OCI-M2 (cell line): ENCODE measurements around the gene DBNL.

Experiments used
- DNase-seq: peaks from one replicate; lab custom pipeline; 2025; ENCODE audit not compliant: unreplicated experiment; lab: John Stamatoyannopoulos, UW

Gene DBNL

DNA sequence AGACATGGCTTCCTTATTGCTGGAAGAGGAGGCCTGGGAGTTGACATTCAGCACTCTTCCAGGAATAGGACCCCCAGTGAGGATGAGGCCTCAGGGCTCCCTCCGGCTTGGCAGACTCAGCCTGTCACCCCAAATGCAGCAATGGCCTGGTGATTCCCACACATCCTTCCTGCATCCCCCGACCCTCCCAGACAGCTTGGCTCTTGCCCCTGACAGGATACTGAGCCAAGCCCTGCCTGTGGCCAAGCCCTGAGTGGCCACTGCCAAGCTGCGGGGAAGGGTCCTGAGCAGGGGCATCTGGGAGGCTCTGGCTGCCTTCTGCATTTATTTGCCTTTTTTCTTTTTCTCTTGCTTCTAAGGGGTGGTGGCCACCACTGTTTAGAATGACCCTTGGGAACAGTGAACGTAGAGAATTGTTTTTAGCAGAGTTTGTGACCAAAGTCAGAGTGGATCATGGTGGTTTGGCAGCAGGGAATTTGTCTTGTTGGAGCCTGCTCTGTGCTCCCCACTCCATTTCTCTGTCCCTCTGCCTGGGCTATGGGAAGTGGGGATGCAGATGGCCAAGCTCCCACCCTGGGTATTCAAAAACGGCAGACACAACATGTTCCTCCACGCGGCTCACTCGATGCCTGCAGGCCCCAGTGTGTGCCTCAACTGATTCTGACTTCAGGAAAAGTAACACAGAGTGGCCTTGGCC, 16.6 kb downstream of the DBNL start:
- DNase-seq, result no peak

DNA sequence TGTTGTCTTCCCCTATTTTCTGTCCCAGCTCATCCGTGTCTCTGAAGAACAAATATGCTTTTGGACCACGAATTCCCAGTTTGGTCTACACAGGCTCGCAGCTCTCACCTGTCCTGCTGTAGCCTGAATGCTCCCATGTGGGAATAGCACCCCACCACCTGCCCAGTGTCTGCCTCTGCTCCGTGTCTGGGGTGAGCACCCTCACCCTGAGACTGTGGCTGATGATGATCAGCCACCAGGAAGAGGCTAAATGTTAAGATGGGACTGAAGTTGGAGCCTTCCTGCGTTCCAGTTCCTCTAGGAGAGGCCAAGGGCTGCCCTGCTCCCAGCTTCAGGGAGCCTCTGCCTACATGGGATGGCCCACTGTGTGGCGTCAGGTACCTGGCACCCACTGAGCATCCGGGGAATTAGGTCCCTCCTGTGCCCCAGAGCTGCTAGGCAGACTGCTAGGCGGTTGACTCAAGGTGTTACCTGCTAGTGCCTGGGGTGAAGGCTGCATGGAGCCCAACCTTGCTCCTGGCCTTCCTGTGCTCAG, 17.2 kb downstream of the DBNL start:
- no peak for DNase-seq

DNA sequence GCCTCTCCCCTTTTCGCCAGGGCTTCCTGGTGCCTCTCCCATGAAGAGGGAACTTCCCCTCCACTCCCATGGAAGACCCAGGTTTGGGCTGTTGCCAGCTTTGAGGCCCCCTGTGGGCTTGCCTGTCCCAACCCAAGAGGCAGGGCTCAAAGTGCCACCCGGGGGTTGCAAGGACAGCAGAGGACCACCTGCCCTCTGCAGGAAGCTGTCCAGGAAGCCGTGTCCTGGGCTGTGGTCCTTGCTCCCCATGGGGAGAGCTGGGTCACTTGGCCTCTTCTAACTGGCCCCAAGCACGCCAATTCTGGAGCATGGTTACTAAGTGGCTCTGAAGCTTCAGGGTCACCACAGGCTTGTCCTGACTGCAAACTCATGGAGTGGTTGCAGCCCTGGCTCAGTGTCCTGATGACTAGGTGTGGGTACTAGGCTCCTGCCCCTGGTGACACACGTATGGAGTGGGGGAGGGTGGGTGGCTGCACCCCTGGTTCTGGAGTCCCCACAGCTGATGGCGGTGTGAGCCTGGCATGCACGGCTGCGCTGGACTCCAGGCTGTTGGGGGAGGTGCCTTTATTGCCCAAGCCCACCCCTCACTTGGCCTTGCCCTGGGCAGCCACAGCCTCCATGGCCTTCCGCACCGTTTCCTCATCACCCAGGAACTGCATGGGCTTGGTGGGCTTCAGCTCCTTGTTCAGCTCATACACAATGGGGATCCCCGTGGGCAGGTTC, 17.8 kb downstream of the DBNL start:
- no peak for DNase-seq

DNA sequence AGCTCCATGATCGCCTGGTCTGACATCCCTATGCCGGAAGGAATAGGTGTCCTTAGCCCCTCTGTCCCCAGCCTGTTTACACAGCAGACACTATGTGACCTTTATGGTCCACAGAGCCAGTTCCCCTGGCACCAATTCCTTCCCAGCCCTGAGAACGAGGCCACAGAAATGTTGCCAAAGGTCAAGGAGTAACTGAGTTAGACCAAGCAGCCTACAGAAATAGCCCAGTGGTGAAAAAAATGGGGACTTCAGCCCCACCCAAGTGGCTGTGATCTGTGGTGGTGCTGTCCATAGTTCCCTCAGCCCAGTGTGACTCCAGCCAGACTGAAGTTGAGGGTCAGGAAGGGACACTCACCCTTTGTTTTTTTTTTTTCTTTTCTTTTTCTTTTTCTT, 18.4 kb downstream of the DBNL start:
- no peak for DNase-seq

DNA sequence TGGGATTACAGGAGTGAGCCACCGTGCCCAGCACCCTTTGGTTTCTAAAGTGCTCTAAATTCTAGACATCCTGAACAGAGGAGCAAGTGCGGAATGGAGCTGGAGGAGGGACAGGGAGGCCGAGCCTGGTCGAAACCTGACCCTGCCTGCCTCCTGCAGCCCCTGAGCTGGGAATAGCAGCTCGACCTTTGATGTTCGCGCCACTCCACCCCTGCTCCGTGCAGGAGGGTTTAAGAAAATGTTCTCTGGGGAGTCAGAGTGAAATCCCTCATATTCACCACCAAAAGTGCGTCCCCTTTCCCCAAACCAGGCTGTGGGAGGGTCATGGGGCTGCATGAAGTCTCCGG, 19.0 kb downstream of the DBNL start:
- no peak for DNase-seq

DNA sequence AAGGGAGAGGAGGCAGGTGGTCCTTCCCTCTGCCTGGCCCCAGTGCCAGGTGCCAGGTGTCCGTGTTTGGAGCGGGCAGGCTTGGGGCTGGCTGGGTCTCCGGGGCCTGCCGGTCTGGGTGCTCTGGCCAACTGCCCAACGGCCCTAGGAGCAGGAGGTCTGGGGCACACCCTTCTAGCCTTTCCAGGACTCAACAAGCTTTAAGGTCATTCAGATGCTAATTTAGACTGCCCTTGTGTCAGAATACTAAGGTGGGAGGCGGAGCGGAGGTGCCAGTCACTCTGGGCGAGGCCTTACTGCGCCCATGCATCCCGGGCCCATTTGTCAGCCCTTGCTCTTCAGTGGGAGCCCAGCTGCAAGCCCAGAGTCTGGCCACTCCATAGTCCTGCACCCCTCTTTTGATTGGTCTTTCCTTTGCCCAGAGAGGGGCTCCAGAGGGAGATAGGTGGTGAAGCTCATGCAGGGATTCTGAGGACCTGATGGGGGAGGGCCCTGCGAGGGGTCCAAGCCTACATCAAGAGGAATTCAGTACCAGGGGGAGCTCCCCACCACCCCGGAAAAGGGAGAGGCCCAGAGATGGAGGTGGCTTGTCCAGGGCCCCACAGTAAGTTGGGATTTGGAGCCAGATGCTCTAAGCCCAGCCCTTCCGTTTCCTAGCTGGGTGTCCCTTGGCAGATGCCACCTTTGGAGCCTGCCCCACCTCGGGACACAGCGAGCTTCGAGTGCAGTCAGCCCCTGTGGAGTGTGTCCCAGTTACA, 19.6 kb downstream of the DBNL start:
- no peak for DNase-seq

DNA sequence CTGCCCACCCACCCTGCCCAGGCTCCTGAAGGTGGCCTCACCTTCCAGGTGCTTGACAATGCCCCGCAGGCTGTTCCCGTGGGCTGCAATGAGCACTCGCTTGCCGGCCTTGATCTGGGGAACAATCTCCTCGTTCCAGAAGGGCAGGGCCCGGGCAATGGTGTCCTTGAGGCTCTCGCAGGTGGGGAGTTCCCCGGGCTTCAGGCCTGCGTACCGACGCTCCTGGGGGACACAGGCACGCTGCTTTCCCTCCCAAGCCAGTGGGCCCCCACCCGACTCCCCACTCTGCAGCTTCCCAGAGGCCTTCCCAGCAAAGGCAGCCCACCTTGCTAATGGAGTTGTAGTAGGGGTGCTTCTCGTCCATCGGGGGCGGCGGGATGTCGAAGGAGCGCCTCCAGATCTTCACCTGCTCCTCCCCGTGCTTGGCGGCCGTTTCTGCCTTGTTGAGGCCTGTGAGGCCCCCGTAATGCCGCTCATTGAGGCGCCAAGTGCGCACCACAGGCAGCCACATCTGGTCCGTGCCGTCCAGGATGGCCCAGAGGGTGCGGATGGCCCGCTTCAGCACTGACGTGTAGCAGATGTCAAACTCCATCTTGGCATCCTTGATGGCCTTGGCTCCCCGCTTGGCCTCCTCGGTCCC, 20.4 kb downstream of the DBNL start:
- DNase-seq, result no peak

DNA sequence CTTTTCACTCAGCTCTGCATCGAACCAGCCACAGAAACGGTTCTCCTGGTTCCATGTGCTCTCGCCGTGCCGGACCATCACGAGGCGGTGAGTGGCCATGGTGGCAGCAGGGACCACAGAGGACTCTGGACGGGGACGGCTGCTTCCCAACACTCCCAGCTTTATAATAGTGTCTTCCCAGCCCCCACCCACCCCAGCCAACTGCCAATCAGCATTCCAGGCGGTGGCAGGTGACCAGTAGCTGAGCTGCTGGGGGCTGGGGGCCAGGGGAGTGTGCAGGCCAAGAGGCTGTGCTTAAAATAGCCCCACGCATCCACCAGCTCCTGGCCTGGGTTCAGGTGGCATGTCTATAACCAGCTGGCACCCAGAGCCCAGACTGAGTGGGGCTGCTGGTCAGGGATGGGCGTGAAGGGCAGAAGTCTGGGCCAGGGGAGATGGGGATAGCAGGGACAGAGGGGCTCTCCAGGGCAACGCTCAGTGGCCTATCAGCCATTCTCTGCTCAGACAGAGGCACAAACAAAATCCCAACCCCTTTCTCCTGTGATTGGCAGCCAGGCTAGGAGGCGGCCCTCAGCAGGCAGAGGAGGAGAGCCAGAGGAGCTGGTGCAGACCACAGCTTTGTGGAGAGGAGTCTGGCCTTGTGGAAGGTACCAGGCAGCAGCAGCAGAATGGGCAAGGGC, 21.1 kb downstream of the DBNL start, which contains the start of gene PGAM2:
Gene PGAM2, minus strand, starts transcription at position 137 of the 680 bp plus-strand sequence. Its CDS starts 38 bp downstream, at position 99.
- DNase-seq, result no peak

DNA sequence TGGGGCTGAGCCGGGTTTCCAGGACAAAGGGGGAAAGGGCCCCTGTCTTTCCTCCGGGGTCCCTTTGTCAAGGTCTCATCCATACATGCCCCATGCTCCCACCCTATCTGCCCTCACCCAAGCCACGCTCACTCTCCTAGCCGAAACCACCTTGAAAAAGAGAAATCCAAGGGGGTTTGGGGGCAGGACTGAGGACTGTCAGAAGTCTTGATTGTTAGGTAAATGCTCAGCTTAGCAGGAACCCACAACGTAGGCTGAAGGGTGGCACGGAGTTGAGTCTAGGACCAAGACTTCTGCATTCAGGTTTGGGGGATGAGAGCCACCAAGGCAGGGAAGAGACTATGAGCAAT, 21.6 kb downstream of the DBNL start:
- DNase-seq, result no peak

DNA sequence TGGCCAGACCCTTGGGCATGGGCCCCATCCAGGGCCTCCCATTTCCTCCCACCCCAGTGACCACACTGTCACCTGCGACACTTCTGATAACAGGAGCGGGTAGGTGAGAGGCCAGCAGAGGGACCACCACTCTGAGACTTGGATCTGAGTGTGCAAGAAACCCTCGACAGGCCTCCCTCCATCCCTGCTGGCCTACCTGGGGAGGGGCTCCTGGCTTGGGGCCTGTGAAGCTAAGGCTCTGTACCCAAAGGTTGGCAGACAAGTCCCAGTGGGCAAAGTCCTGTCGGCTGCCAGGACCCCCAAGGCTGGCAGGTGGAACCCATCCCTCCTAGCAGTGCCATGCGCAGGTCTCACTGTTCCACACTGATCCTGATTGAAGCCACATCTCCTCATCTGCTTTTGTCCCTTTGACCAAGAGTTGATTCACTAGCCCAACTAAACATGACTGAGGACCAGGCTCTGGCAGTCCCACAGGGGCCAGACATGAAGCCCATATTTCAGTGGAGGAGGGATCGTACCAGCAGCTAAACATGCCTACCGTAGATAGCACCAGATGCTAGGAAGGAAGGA, 22.1 kb downstream of the DBNL start:
- DNase-seq, result no peak

DNA sequence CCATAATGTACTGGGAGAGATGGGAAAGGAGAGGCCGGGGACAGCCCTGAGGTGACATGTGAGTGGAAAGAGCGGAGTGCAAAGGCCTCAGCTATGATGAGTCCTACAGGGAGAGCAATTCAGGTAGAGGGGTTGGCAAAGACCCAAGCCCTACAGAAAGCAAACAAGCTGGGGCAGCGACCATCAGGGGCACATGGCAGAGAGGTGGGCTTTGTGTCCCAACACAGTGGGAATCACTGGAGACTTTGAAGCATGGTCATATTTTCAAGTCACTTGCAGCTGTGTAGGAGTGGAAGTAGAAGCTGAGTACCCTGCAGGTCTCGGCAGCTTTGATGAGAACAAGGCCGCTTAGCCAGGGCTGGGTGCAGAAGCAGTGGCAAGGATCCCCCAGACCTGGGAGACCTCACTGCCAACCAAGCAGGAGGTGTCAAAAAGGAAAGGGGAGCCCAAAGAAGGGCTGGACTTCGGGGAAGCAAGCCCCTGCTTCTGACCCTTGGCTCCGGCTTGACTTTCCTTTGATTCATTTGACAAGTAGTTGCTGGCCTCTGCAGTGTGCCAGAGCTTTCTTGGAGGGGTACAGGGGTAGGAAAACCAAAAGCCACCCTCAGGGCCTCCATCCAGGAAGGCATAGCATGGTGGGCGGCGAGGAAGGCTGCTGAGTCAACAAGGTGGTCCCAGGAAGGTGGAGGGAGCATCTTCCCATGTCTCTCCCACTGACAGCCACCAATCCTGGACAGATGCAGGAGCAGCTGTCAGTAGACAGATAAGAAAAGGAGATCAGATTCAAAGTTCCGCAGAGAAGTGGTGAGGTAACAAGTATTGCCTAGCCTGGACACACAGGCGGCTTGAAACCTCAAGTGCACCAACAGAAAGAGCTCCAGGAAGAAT, 22.8 kb downstream of the DBNL start:
- DNase-seq, result no peak

DNA sequence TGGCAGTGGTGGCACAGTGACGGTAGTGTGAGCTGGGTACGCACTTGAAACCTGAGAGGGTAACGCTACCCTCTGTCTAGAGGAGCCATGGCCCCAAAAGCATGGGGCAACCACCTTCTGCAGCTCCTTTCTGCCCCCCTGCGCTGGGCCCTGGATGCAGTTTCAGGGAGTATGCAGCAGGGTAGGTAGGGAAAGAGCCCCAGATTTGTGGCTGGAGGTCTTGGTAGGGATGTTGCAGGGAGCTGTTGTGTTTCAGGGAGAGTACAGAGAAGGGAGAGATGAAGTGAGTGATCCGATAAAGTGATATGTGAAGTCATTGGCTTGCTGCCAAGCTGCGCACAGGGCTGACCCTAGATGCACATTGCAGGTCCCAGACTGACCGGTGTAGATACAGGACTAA, 23.6 kb downstream of the DBNL start:
- DNase-seq, result no peak

DNA sequence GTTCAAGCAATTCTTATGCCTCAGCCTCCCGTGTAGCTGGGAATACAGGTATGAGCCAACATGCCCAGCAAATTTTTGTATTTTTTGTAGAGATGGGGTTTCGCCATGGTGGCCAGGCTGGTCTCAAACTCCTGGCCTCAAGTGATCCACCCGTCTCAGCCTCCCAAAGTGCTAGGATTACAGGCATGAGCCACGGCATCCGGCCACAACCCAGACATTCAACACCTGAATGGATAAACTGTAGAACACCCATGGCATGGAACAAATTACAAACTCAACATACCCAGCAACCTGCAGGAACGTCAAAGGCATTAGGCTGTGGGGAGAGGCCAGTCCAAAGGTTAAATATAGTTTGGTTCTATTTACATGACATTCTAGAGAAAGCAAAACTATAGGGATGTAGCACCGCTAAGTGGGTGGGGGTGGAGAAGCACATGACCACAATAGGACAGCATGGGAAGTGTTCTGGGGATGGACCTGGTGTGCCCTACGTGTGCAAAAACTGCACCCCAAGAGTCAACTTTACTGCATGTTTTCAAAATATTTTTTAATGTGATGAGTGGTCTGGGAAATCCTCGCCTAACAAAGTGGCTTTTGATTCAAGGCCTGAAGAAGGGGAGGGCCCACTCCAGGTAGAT, 27.3 kb downstream of the DBNL start:
- DNase-seq, result no peak

DNA sequence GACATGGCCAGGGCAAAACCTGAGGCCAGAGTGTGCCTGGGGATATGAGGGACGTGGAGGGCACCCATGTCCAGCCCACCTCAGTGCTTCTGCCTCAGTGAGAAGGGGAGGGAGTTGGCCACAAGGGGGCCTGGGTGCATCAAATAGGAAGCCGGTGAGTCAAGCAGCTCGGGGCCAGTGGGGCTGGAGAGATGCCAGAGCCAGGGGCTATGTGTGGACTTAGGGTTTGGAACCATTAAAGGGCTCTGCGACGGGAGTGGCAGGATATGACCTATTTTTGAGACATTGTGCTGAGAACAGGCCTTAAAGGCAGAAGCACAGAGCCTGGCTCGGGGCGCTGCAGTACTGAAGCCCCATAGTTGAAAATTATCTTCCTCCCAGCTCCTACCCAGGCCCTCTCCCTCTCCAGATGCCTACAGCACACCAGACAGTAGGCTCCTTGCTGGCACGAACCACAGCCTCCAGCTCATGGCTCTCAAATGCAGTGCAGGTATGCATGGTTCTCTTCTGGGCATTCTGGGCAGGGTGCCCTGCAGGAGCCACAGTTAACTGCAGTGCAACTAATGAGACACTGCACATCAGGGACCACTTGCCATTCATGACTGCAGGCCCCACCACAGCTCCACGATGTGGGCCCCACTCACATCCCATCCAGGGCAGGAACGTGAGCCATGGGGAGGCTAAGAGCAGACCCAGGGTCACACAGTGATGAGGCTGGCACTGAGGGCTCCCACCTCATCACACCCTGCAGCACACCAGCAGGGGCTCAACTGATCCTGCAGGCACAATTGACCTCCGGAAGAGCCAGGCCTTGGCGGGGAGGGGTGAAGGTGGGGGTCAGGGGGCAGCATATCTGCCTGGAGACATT, 28.1 kb downstream of the DBNL start:
- DNase-seq, result no peak

DNA sequence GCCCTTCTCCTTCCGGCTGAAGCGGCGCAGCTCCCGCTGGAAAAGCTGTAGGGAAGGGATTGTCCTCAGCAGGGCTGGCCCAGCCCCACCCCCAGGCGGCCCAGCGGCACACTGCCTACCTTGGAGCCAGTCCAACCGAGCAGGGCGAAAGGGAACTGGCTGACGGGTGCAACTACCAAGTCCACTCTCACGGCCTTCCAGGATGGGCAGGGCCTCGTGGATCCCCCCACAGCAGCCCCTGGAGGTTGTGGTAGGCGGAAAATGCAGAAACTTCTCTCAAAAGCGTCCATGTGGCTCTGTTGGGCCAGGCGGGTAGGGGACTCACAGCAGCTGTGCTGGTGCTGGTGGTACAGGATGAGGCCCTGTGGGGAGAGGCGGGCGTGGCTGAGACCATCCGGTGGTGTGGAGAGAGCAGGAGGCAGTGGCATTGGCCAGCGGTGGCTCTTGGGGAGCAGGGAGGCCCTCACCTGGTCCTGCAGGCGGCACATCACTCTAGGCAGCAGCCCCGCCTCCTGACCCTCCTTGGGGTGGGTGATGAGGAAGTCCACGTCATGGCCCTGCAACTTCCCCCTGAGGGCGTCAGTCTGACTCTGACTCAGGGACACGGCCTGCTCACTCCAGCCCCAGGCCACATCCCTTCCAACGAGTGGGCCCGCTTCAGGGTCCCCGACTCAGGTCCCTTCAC, 29.3 kb downstream of the DBNL start:
- no peak for DNase-seq

DNA sequence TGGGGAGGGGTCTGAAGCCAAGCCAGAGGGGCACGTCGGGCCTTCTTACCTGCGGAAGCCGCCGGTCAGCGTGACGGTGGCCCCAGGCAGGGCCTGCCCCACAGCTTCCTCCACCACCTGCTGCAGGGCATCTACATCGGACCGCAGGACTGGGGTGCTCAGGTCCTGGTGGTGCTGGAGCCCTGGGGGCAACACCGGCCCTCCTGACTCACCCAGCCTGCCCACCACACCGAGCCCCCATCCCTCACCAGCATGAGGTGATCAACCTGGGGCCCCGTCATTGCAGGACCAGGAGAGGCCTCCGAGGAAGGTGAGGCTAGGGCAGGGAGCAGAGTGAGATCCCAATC, 29.8 kb downstream of the DBNL start:
- no peak for DNase-seq

DNA sequence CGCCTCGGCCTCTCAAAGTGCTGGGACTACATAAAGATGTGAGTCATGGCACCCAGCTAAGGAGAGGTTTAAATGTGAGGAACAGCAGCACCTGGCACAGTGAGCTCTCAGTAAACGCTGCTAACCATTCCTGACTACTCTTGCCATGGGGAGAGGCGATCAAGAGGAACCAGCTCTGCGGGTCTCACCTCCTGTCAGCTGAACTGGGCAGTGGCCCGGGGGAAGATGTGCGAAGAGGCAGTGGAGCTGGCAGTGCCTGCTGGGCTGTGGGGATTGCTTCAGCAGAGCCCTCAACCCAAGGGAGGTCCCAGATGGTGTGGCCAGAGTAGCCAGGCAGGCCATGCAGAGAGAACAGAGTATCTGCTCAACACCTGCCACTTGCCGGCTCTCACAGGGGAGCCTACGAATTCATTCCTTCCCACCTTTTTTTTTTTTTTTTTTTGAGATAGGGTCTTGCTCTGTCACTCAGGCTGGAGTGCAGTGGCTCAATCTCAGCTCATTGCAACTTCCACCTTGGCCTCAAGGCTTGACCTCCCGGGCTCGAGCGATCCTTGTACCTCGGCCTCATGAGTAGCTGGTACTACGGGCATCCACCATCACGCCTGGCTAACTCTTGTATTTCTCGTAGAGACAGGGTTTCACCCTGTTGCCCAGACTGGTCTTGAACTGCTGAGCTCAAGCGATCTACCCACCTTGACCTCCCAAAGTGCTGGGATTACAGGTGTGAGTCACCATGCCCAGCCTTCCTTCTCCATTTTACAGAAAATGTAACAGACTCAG, 31.0 kb downstream of the DBNL start:
- DNase-seq, result no peak
